PC-3 (cell line): ENCODE measurements around the gene FAR2. TPM values are rescaled to one million over a fixed set of nuclear protein-coding genes. Genes with fewer than 3 reads are reported as not detected.

Source experiments
- ATAC-seq: fragments of 200-7000 bp; cut with Tn5 transposase; 2 replicates; pipeline ENCODE4 v1.9.1; 2020; ENCODE audit warnings: mild to moderate bottlenecking, moderate library complexity
- BruUV-seq: library from RNA; stranded (reverse); fragments of 400-500 nt; replicated peaks from 2 replicates; lab custom pipeline; 2021; lab: Mats Ljungman, UMichigan
- CTCF ChIA-PET: fragments of 300-600 bp; sonication (Branson Sonifier 250); formaldehyde crosslinking; loops from one replicate; lab custom pipeline; 2022; ENCODE audit warnings: antibody characterized with exemption; lab: Charles Lee
- POLR2A ChIA-PET: fragments of 300-600 bp; sonication (Branson Sonifier 250); formaldehyde crosslinking; loops from one replicate; lab custom pipeline; 2022; ENCODE audit warnings: antibody characterized with exemption; ENCODE audit not compliant: unreplicated experiment; lab: Charles Lee
- DNase-seq: peaks from one replicate; pipeline ENCODE4 v3.0.0-alpha.2; 2015
- H2AFZ ChIP-seq: fragments of 300-600 bp; sonication (generic); 2 replicates; pipeline ENCODE4 v1.6.0; 2016; ENCODE audit warnings: antibody characterized with exemption, low read length
- H3F3A ChIP-seq: fragments of 300-600 bp; sonication (generic); one replicate; pipeline ENCODE4 v1.6.0; 2017; ENCODE audit warnings: antibody characterized with exemption, low read length, control low read depth, mild to moderate bottlenecking; ENCODE audit not compliant: unreplicated experiment
- H3K27ac ChIP-seq: fragments of 300-600 bp; sonication (generic); 2 replicates; pipeline ENCODE4 v1.5.1; 2016; ENCODE audit warnings: mild to moderate bottlenecking, low read length
- H3K27me3 ChIP-seq: fragments of 300-600 bp; sonication (generic); 2 replicates; pipeline ENCODE4 v1.6.1; 2016; ENCODE audit warnings: low read length, mixed read lengths
- H3K36me3 ChIP-seq: fragments of 300-600 bp; sonication (generic); 2 replicates; pipeline ENCODE4 v1.6.1; 2016; ENCODE audit warnings: low read depth, mixed run types, low read length, mixed read lengths
- H3K4me1 ChIP-seq: fragments of 300-600 bp; sonication (generic); 2 replicates; pipeline ENCODE4 v1.5.1; 2016; ENCODE audit warnings: low read length; ENCODE audit not compliant: insufficient read depth
- H3K4me2 ChIP-seq: fragments of 300-600 bp; sonication (generic); 2 replicates; pipeline ENCODE4 v1.6.0; 2016; ENCODE audit warnings: low read length
- H3K4me3 ChIP-seq: fragments of 300-600 bp; sonication (generic); 2 replicates; pipeline ENCODE4 v1.5.1; 2016; ENCODE audit warnings: mild to moderate bottlenecking, low read length, mixed read lengths
- H3K79me2 ChIP-seq: fragments of 300-600 bp; sonication (generic); 2 replicates; pipeline ENCODE4 v1.6.1; 2017; ENCODE audit warnings: low read length, mixed read lengths
- H3K9ac ChIP-seq: fragments of 300-600 bp; sonication (generic); 2 replicates; pipeline ENCODE4 v1.6.0; 2016; ENCODE audit warnings: mild to moderate bottlenecking, low read length
- H3K9me2 ChIP-seq: fragments of 300-600 bp; sonication (generic); replicated peaks from 2 replicates; pipeline ENCODE4 v1.6.1; 2016; ENCODE audit warnings: mixed run types, low read length, mixed read lengths
- H3K9me3 ChIP-seq: fragments of 300-600 bp; sonication (generic); 2 replicates; pipeline ENCODE4 v1.6.1; 2016; ENCODE audit warnings: low read length, mixed read lengths
- H4K20me1 ChIP-seq: fragments of 300-600 bp; sonication (generic); 2 replicates; pipeline ENCODE4 v1.6.1; 2016; ENCODE audit warnings: low read length, mixed read lengths
- EZH2 ChIP-seq: fragments of 300-600 bp; sonication (generic); IDR thresholded peaks from one replicate; pipeline ENCODE4 v1.6.1; 2017; ENCODE audit warnings: antibody characterized with exemption, mild to moderate bottlenecking, low read length; ENCODE audit not compliant: unreplicated experiment
- EZH2phosphoT487 ChIP-seq: fragments of 300-600 bp; sonication (generic); IDR thresholded peaks from 2 replicates; pipeline ENCODE4 v1.6.1; 2018; ENCODE audit warnings: mild to moderate bottlenecking, antibody characterized with exemption, low read length, borderline replicate concordance
- intact Hi-C: fragments of 100-400 bp; cut with micrococcal nuclease; formaldehyde crosslinking; loops from 2 replicates; pipeline ENCODE4 v1.9.0; 2023
- total RNA-seq: library from RNA; depleted of rRNA; stranded (reverse); fragments of >200 nt; gene quantifications from 2 replicates; pipeline ENCODE4 v1.2.3, GENCODE V29; 2014
- TF ChIP-seq, protein P1 (sequence below): fragments of 300-600 bp; sonication (generic); conservative IDR thresholded peaks from 2 replicates; pipeline ENCODE4 v1.5.1; 2017; ENCODE audit warnings: antibody characterized with exemption, low read depth, mild to moderate bottlenecking, low read length

FAR2 gene
- total RNA-seq, 1 experiment from 2014 or later, result 10.2 TPM

DNA sequence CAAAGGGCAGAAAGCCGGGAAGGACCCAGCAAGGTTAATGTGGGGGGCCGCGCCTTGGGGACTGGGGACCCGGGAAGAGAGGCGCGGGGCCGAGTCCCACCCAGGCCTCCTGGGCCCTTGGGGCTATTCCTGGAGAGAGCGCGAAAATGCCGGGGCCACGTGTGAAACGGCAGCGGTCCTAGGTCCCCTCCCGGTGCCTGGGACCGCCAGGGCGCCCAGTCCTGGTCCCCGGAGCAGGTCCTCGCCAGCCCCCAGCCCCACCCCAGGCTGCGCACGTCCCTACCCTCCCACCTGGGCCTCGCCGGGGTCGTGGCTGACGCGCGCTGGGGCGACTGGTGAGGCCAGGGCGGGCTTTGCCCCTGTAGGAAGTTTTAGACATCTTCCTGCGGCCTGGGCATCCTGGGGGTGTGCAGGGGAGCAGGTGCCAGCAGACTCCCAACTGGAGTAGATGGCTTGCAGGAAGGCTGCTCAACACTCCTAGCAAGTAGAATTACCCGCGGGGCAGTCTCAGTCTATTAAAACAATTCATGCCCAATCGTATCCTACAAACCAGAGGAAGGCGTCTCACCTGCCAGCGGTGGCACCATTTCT is 708 bp downstream of the FAR2 start:
- ATAC-seq (no peak), DNase-seq (no peak)
- peak overlapping the region; percentile 79 for H3K9ac ChIP-seq
- POLR2A ChIA-PET, result no interaction called here
- H3K9me3 ChIP-seq, result no peaks in the 10 kb centered on the region
- H3K36me3 ChIP-seq, result no peaks in the 10 kb centered on the region
- no peaks in the 10 kb centered on the region for H3F3A ChIP-seq
- H3K4me1 ChIP-seq, result peaks cover 16% of the 10 kb centered on the region
- CTCF ChIA-PET, result no interaction called here
- H3K79me2 ChIP-seq, result no peaks in the 10 kb centered on the region
- no peak for TF ChIP-seq EZH2phosphoT487
- TF ChIP-seq, protein P1, sequence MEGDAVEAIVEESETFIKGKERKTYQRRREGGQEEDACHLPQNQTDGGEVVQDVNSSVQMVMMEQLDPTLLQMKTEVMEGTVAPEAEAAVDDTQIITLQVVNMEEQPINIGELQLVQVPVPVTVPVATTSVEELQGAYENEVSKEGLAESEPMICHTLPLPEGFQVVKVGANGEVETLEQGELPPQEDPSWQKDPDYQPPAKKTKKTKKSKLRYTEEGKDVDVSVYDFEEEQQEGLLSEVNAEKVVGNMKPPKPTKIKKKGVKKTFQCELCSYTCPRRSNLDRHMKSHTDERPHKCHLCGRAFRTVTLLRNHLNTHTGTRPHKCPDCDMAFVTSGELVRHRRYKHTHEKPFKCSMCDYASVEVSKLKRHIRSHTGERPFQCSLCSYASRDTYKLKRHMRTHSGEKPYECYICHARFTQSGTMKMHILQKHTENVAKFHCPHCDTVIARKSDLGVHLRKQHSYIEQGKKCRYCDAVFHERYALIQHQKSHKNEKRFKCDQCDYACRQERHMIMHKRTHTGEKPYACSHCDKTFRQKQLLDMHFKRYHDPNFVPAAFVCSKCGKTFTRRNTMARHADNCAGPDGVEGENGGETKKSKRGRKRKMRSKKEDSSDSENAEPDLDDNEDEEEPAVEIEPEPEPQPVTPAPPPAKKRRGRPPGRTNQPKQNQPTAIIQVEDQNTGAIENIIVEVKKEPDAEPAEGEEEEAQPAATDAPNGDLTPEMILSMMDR, result no peak
- no peak for TF ChIP-seq EZH2
- H3K9me2 ChIP-seq, result no peaks in the 10 kb centered on the region
- H3K27ac ChIP-seq, result no peak overlapping the region
- peak overlapping the region; percentile 81 for H3K4me3 ChIP-seq
- intact Hi-C loops, result loop anchor here (5.0 kb wide), 1 partner anchor 168 kb away; no protein-coding TSS in a partner anchor
- H4K20me1 ChIP-seq, result no peaks in the 10 kb centered on the region
- H3K4me2 ChIP-seq, result peak overlapping the region; percentile 90
- H3K27me3 ChIP-seq, result no peaks in the 10 kb centered on the region
- BruUV-seq, result no TSS peak
- H2AFZ ChIP-seq, result no peak overlapping the region

GRCh38 chr12:29150462-29150861 is 1.4 kb downstream of the FAR2 start:
- DNase-seq (no peak), ATAC-seq (no peak)
- H2AFZ ChIP-seq, result no peak overlapping the region
- no peaks in the 10 kb centered on the region for H3K36me3 ChIP-seq
- H3K9me2 ChIP-seq, result no peaks in the 10 kb centered on the region
- BruUV-seq, result TSS peak; percentile 21
- H3K4me2 ChIP-seq, result no peak overlapping the region
- H3K4me3 ChIP-seq, result no peak overlapping the region
- ChIA-PET POLR2A (no interaction called here), CTCF (no interaction called here)
- intact Hi-C loops, result no loop called here
- peaks cover 16% of the 10 kb centered on the region for H3K4me1 ChIP-seq
- no peak overlapping the region for H3K27ac ChIP-seq
- no peaks in the 10 kb centered on the region for H3K79me2 ChIP-seq
- no peak overlapping the region for H3K9ac ChIP-seq
- H3F3A ChIP-seq, result no peaks in the 10 kb centered on the region
- H3K9me3 ChIP-seq, result no peaks in the 10 kb centered on the region
- H3K27me3 ChIP-seq, result no peaks in the 10 kb centered on the region
- no peaks in the 10 kb centered on the region for H4K20me1 ChIP-seq
- TF ChIP-seq EZH2phosphoT487 (no peak), EZH2 (no peak)
- TF ChIP-seq, protein P1, result no peak

- POLR2A ChIA-PET, result no interaction called here
- Histone ChIP-seq H3K4me3 (no peak overlapping the region), H3K9me3 (no peaks in the 10 kb centered on the region), H2AFZ (no peak overlapping the region), H3K4me2 (no peak overlapping the region), H3F3A (no peaks in the 10 kb centered on the region), H3K9me2 (no peaks in the 10 kb centered on the region), H3K36me3 (no peaks in the 10 kb centered on the region), H3K27me3 (no peaks in the 10 kb centered on the region), H3K79me2 (no peaks in the 10 kb centered on the region), H3K27ac (no peak overlapping the region), H3K9ac (no peak overlapping the region), H4K20me1 (no peaks in the 10 kb centered on the region), H3K4me1 (peaks cover 19% of the 10 kb centered on the region)
- DNase-seq (no peak), ATAC-seq (no peak)
- CTCF ChIA-PET, result no interaction called here
- BruUV-seq, result no TSS peak
- intact Hi-C loops, result no loop called here
- no peak for TF ChIP-seq EZH2
Observed at GRCh38 chr12:29152223-29152868, 3.3 kb downstream of the FAR2 start.
